Measurements from ENCODE around the gene GPR152. TPM values are rescaled to one million over a fixed set of nuclear protein-coding genes. Genes with fewer than 3 reads are reported as not detected.

GPR152 gene
- total and polyA plus RNA-seq, 2 donors (not counting 3 experiments of a cell fraction or from before 2014, with no cell fraction given), result not detected

DNA sequence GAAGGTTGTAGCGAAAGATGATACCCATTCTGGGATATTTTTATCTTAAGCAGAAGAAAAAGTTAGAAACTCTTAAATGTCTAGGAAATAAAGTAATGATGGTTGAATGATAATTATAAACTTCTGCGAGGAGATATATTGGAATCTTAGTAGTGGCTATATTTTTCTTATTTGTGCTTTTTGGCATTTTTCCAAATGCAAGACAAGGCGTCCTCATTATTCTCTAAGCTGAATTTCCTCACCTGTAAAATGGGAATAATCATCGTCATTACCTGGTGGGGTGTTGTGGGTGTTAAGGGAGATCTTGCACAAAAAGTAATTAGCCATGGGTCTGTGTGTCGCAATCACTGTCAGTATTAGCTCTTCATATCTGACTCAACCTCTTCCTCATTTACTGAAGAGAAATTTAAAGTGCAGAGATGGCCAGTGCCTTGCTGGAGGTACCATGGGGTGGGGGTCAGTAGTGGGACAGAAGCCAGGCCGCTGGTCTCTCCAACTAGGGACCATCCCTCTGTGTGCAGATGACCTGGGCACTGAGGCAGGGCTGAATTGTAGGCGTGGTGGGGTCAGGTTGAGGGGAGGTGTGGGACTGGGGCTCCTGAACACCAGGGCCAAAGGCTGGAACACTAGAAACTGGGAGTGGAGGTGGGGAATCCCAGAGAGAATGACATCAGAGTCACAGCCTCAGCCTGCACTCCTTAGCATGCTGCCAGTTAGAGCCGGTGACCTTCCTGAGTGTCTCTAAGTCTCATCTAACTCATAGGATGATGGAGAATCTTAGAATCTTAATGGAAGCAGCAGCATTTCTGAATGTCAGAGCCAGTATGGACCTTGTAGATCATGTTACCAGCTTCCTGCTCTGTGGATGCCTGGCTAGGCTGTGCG lies 48.5 kb upstream of the GPR152 start:
- no TSS peak for BruUV-seq (replicated peaks)
- dilution Hi-C loops (cut with MboI; ENCODE audit: extremely low pct_ligation_motif_present, low sequenced_read_pairs), result no loop called here
- peaks cover 16% of the 10 kb centered on the region for H3K4me1 ChIP-seq (ENCODE audit: control insufficient read depth, extremely low read depth, insufficient read depth, low read length)
- H3K27ac ChIP-seq (ENCODE audit: insufficient read depth, low read depth, low read length), result no peak overlapping the region
- ChIA-PET CTCF (interaction anchor here (0.6 kb wide), 1 partner anchor 119 kb away, joined by 5 read pairs; no protein-coding TSS in a partner anchor), POLR2A (no interaction called here)
- no peak overlapping the region for H3K4me2 ChIP-seq (ENCODE audit: insufficient read depth, low read length)
- TF ChIP-seq GATA2 (IDR thresholded peaks at IDR 0.05; ENCODE audit: insufficient read depth, insufficient read length, low read depth, low read length) (no peak), JUN (IDR thresholded peaks at IDR 0.05; ENCODE audit: borderline replicate concordance, insufficient read depth, insufficient read length, low read depth) (no peak), POLR2A (IDR thresholded peaks at IDR 0.05; ENCODE audit: low read depth, low read length) (no peak)
- no peak overlapping the region for H2AFZ ChIP-seq (ENCODE audit: low read depth, low read length)
- no peaks in the 10 kb centered on the region for H3K36me3 ChIP-seq (ENCODE audit: control insufficient read depth in 2 of 2, extremely low read depth in 1 of 2, insufficient read depth in 2 of 2, low read length in 2 of 2)
- no peaks in the 10 kb centered on the region for H3K9me1 ChIP-seq (replicated peaks; ENCODE audit: control insufficient read depth, extremely low read depth, insufficient read depth, low read length)
- no peak for FAIRE-seq
- intact Hi-C loops (cut with micrococcal nuclease), result loop anchor here (10.0 kb wide), 1 partner anchor 236 kb away; the partner anchor contains the start of gene GRK2
- H3K9me3 ChIP-seq (replicated peaks; ENCODE audit: control insufficient read depth, insufficient read depth, low read length), result no peaks in the 10 kb centered on the region
- H3K9ac ChIP-seq (replicated peaks; ENCODE audit: extremely low read depth, insufficient read depth, low read length), result no peak overlapping the region
- no peaks in the 10 kb centered on the region for H3K79me2 ChIP-seq (ENCODE audit: control insufficient read depth, insufficient read depth, low read length)
- H4K20me1 ChIP-seq (replicated peaks; ENCODE audit: control insufficient read depth, extremely low read depth, insufficient read depth, low read length), result no peaks in the 10 kb centered on the region
- no peaks in the 10 kb centered on the region for H3K27me3 ChIP-seq (ENCODE audit: control insufficient read depth in 2 of 2, insufficient read depth in 2 of 2, low read length in 2 of 2)
- DNase-seq (ENCODE audit: low read depth, low spot score), result no peak
- H3K4me3 ChIP-seq (replicated peaks in 1 of 3; ENCODE audit: insufficient read depth in 1 of 3, low read depth in 1 of 3, low read length in 3 of 3), result no peak overlapping the region

DNA sequence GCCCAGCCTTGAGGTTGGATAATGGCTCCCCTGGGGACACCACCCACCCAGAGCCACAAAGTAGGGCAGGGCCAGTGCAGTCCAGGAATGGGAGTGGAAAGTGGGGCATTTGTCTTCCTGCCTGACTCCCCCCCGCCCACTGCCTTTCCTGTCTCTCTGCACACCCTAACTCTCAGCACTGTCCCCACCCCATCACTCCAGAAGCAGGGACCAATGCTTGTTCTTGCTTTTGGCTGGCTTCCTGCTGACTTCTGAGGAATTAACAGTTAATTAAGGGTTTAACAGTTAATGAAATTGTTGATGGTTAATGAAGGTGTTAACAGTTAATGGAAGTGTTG lies 47.9 kb upstream of the GPR152 start:
- Histone ChIP-seq H4K20me1 (replicated peaks; ENCODE audit: control insufficient read depth, extremely low read depth, insufficient read depth, low read length) (no peaks in the 10 kb centered on the region), H3K4me1 (ENCODE audit: control insufficient read depth, extremely low read depth, insufficient read depth, low read length) (peaks cover 9% of the 10 kb centered on the region), H2AFZ (ENCODE audit: low read depth, low read length) (no peak overlapping the region), H3K9ac (replicated peaks; ENCODE audit: extremely low read depth, insufficient read depth, low read length) (no peak overlapping the region), H3K27ac (ENCODE audit: insufficient read depth, low read depth, low read length) (no peak overlapping the region), H3K36me3 (ENCODE audit: control insufficient read depth in 2 of 2, extremely low read depth in 1 of 2, insufficient read depth in 2 of 2, low read length in 2 of 2) (no peaks in the 10 kb centered on the region), H3K9me1 (replicated peaks; ENCODE audit: control insufficient read depth, extremely low read depth, insufficient read depth, low read length) (no peaks in the 10 kb centered on the region), H3K9me3 (replicated peaks; ENCODE audit: control insufficient read depth, insufficient read depth, low read length) (no peaks in the 10 kb centered on the region), H3K27me3 (ENCODE audit: control insufficient read depth in 2 of 2, insufficient read depth in 2 of 2, low read length in 2 of 2) (no peaks in the 10 kb centered on the region), H3K4me2 (ENCODE audit: insufficient read depth, low read length) (no peak overlapping the region), H3K79me2 (ENCODE audit: control insufficient read depth, insufficient read depth, low read length) (no peaks in the 10 kb centered on the region), H3K4me3 (replicated peaks in 1 of 3; ENCODE audit: insufficient read depth in 1 of 3, low read depth in 1 of 3, low read length in 3 of 3) (no peak overlapping the region)
- ChIA-PET POLR2A (no interaction called here), CTCF (interaction anchor here (0.6 kb wide), 1 partner anchor 119 kb away, joined by 5 read pairs; no protein-coding TSS in a partner anchor)
- intact Hi-C loops (cut with micrococcal nuclease), result loop anchor here (10.0 kb wide), 1 partner anchor 236 kb away; the partner anchor contains the start of gene GRK2
- DNase-seq (ENCODE audit: low read depth, low spot score) (no peak), FAIRE-seq (no peak)
- dilution Hi-C loops (cut with MboI; ENCODE audit: extremely low pct_ligation_motif_present, low sequenced_read_pairs), result no loop called here
- TF ChIP-seq FOS (IDR thresholded peaks at IDR 0.05; ENCODE audit: borderline replicate concordance, insufficient read depth, low read length) (no peak), JUN (IDR thresholded peaks at IDR 0.05; ENCODE audit: borderline replicate concordance, insufficient read depth, insufficient read length, low read depth) (no peak), MYC (IDR thresholded peaks at IDR 0.05; ENCODE audit: low read depth, low read length) (no peak), EZH2 (IDR thresholded peaks at IDR 0.05; ENCODE audit: borderline replicate concordance, low read depth, low read length, severe bottlenecking) (no peak), POLR2A (IDR thresholded peaks at IDR 0.05; ENCODE audit: low read depth, low read length) (no peak), POLR2AphosphoS5 (IDR thresholded peaks at IDR 0.05; ENCODE audit: insufficient read depth, low read depth, low read length) (no peak)
- TF ChIP-seq, protein P1, sequence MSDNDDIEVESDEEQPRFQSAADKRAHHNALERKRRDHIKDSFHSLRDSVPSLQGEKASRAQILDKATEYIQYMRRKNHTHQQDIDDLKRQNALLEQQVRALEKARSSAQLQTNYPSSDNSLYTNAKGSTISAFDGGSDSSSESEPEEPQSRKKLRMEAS (IDR thresholded peaks at IDR 0.05; ENCODE audit: insufficient read depth, insufficient read length), result no peak
- TF ChIP-seq, protein P2, sequence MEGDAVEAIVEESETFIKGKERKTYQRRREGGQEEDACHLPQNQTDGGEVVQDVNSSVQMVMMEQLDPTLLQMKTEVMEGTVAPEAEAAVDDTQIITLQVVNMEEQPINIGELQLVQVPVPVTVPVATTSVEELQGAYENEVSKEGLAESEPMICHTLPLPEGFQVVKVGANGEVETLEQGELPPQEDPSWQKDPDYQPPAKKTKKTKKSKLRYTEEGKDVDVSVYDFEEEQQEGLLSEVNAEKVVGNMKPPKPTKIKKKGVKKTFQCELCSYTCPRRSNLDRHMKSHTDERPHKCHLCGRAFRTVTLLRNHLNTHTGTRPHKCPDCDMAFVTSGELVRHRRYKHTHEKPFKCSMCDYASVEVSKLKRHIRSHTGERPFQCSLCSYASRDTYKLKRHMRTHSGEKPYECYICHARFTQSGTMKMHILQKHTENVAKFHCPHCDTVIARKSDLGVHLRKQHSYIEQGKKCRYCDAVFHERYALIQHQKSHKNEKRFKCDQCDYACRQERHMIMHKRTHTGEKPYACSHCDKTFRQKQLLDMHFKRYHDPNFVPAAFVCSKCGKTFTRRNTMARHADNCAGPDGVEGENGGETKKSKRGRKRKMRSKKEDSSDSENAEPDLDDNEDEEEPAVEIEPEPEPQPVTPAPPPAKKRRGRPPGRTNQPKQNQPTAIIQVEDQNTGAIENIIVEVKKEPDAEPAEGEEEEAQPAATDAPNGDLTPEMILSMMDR (IDR thresholded peaks at IDR 0.05; ENCODE audit: extremely low read depth in 1 of 2, insufficient read depth in 1 of 2, low read depth in 1 of 2, low read length in 2 of 2), result no peak
- BruUV-seq (replicated peaks), result no TSS peak

All from endothelial cell of umbilical vein (primary cell).